K562 (cell line): Measurements from ENCODE around the gene GRAMD1B. TPM values are rescaled to one million over a fixed set of nuclear protein-coding genes. Genes with fewer than 3 reads are reported as not detected.

Source experiments
- ATAC-seq: fragments of 200-7000 bp; cut with Tn5 transposase; 3 replicates; pipeline ENCODE4 v1.9.1; 2020; ENCODE audit warnings: moderate library complexity
- BruUV-seq: library from RNA; stranded (reverse); fragments of 400-500 nt; replicated peaks from 2 replicates; lab custom pipeline; 2021; lab: Mats Ljungman, UMichigan
- CTCF ChIA-PET: fragments of 300-600 bp; formaldehyde crosslinking; extraction: SDS; loops from one replicate; lab custom pipeline; 2021; ENCODE audit warnings: low intra/inter-chr PET ratio; lab: Yijun Ruan, JAX
- POLR2A ChIA-PET: fragments of 300-600, 350-650 bp; sonication (Branson Sonifier 250); formaldehyde crosslinking; extraction: SDS; loops from one replicate; lab custom pipeline; 2021; ENCODE audit warnings: antibody characterized with exemption, inconsistent platforms; lab: Yijun Ruan, JAX
- DNase-seq, 4 experiments: peaks; one replicate each; pipeline versions ENCODE4 v3.0.0 to v3.0.0-alpha.2; 2011 to 2018; ENCODE audit warnings: low spot score in 3 of 4, mixed read lengths in 3 of 4; ENCODE audit errors: extremely low read depth in 1 of 4
- FAIRE-seq: peaks from 2 replicates; lab custom pipeline; 2011; peaks lifted over from hg19 to GRCh38; lab: Jason Lieb, UNC
- H2AFZ ChIP-seq: 2 replicates; pipeline ENCODE4 v1.6.0; 2011; ENCODE audit warnings: low read depth, low read length, control low read depth, inconsistent platforms
- H3K27ac ChIP-seq: fragments of 200-600 bp; 3 replicates; pipeline ENCODE4 v1.8.0; 2011; ENCODE audit warnings: low read depth, mild to moderate bottlenecking, control low read depth, inconsistent platforms, low read length, moderate library complexity, mixed read lengths; ENCODE audit errors: extremely low read depth
- H3K27me3 ChIP-seq, 2 experiments: fragments of 300-600 bp in 1 of 2; 2 replicates in 1 of 2; 3 replicates in 1 of 2; pipeline versions ENCODE4 v1.6.0 to v1.8.0; 2011; ENCODE audit warnings: inconsistent platforms in 2 of 2, low read length in 2 of 2, mild to moderate bottlenecking in 1 of 2, mixed read lengths in 1 of 2, moderate library complexity in 1 of 2; ENCODE audit not compliant: control insufficient read depth in 2 of 2, insufficient read depth in 2 of 2
- H3K36me3 ChIP-seq: fragments of 300-600 bp; 3 replicates; pipeline ENCODE4 v1.8.0; 2011; ENCODE audit warnings: mild to moderate bottlenecking, low read length, inconsistent platforms; ENCODE audit not compliant: control insufficient read depth, insufficient read depth
- H3K4me1 ChIP-seq, 2 experiments: fragments of 200-600 bp in 1 of 2; replicated peaks in 1 of 2; 2 replicates in 1 of 2; 3 replicates in 1 of 2; pipeline versions ENCODE4 v1.5.1 to v1.8.0; 2011; ENCODE audit warnings: inconsistent platforms in 2 of 2, low read length in 2 of 2, mild to moderate bottlenecking in 1 of 2, mixed read lengths in 1 of 2, moderate library complexity in 1 of 2; ENCODE audit not compliant: control insufficient read depth in 2 of 2, insufficient read depth in 2 of 2
- H3K4me2 ChIP-seq: 2 replicates; pipeline ENCODE4 v1.6.1; 2011; ENCODE audit warnings: low read length, control low read depth, inconsistent platforms, mixed read lengths; ENCODE audit not compliant: insufficient read depth
- H3K4me3 ChIP-seq: fragments of 200-600 bp; sonication (generic), shearing (Covaris generic); 2 replicates; pipeline ENCODE4 v1.5.1; 2016; ENCODE audit warnings: control low read depth, inconsistent platforms
- H3K79me2 ChIP-seq: fragments of 200-600 bp; 3 replicates; pipeline ENCODE4 v1.8.0; 2011; ENCODE audit warnings: low read length, inconsistent platforms; ENCODE audit not compliant: control insufficient read depth, insufficient read depth
- H3K9ac ChIP-seq, 2 experiments: 2 replicates each; pipeline versions ENCODE4 v1.6.0 to v1.6.1; 2011; ENCODE audit warnings: low read depth in 2 of 2, low read length in 2 of 2, control low read depth in 1 of 2, inconsistent platforms in 1 of 2, mild to moderate bottlenecking in 1 of 2, mixed read lengths in 1 of 2; ENCODE audit not compliant: insufficient read depth in 1 of 2
- H3K9me1 ChIP-seq: one replicate; pipeline ENCODE4 v1.6.0; 2011; ENCODE audit warnings: inconsistent platforms, mild to moderate bottlenecking, low read length, moderate library complexity; ENCODE audit not compliant: control insufficient read depth, insufficient read depth
- H3K9me3 ChIP-seq: replicated peaks from 2 replicates; pipeline ENCODE4 v1.5.1; 2011; ENCODE audit warnings: low read depth, low read length, inconsistent platforms; ENCODE audit not compliant: control insufficient read depth, insufficient read depth
- H4K20me1 ChIP-seq: replicated peaks from 2 replicates; pipeline ENCODE4 v1.6.1; 2011; ENCODE audit warnings: low read length, inconsistent platforms, mixed read lengths; ENCODE audit not compliant: control insufficient read depth, insufficient read depth
- ETV6 ChIP-seq, 3 experiments: fragments of 150-350 bp in 1 of 3; sonication (generic) in 1 of 3; formaldehyde crosslinking in 1 of 3; IDR thresholded peaks; 2 replicates each; pipeline versions ENCODE4 v1.6.1 to v1.8.0; 2014 to 2022; ENCODE audit warnings: borderline replicate concordance in 2 of 3, low read depth in 2 of 3, antibody characterized with exemption in 1 of 3, low read length in 1 of 3, mild to moderate bottlenecking in 1 of 3, missing genetic modification reagents in 1 of 3
- HDAC3 ChIP-seq: fragments of 450-650 bp; IDR thresholded peaks from 2 replicates; pipeline ENCODE4 v1.6.1; 2018; ENCODE audit warnings: borderline replicate concordance, mild to moderate bottlenecking, moderate library complexity; ENCODE audit not compliant: partially characterized antibody
- KLF10 ChIP-seq: fragments of 250-450 bp; sonication (Bioruptor Pico); IDR thresholded peaks from 2 replicates; pipeline ENCODE4 v1.6.1; 2021; ENCODE audit warnings: matching md5 sums
- LEF1 ChIP-seq: fragments of 450-650 bp; IDR thresholded peaks from 2 replicates; pipeline ENCODE4 v1.6.1; 2016; ENCODE audit warnings: mild to moderate bottlenecking
- MCM3 ChIP-seq: fragments of 450-650 bp; IDR thresholded peaks from 2 replicates; pipeline ENCODE4 v1.6.1; 2016
- MEIS2 ChIP-seq: fragments of 450-650 bp; IDR thresholded peaks from 2 replicates; pipeline ENCODE4 v1.6.1; 2014; ENCODE audit warnings: mild to moderate bottlenecking; ENCODE audit not compliant: partially characterized antibody
- PYGO2 ChIP-seq: fragments of 450-650 bp; IDR thresholded peaks from 2 replicates; pipeline ENCODE4 v1.6.1; 2016; ENCODE audit warnings: mild to moderate bottlenecking, missing genetic modification characterization, moderate library complexity, missing compliant biosample characterization
- TAF15 ChIP-seq: fragments of 200-400 bp; formaldehyde crosslinking; IDR thresholded peaks from 2 replicates; pipeline ENCODE4 v1.6.1; 2017; ENCODE audit warnings: mild to moderate bottlenecking, low read depth, low read length, moderate library complexity
- ZNF217 ChIP-seq: sonication (generic); formaldehyde crosslinking; IDR thresholded peaks from 2 replicates; pipeline ENCODE4 v1.8.0; 2022; ENCODE audit warnings: mild to moderate bottlenecking, missing genetic modification reagents
- ZNF644 ChIP-seq: fragments of 200-800 bp; sonication (Bioruptor generic); IDR thresholded peaks from 2 replicates; pipeline ENCODE4 v1.6.1; 2016; ENCODE audit warnings: low read depth, missing genetic modification characterization, missing compliant biosample characterization
- ZNF778 ChIP-seq: fragments of 450-650 bp; formaldehyde crosslinking; IDR thresholded peaks from 2 replicates; pipeline ENCODE4 v1.4.0; 2020; ENCODE audit warnings: mild to moderate bottlenecking, moderate library complexity
- WGBS: fragments of 100-300 bp; shearing (Covaris generic); methylation state at CpG from one replicate; pipeline ENCODE4 v1.1.6; 2016; ENCODE audit warnings: low coverage, mixed read lengths; ENCODE audit not compliant: insufficient coverage; ENCODE audit errors: missing lambda C conversion rate; 5-methylcytosine and 5-hydroxymethylcytosine counted together
- in situ Hi-C: fragments of 300-500 bp; cut with MboI; formaldehyde crosslinking; loops from 4 replicates; pipeline ENCODE4 v1.15.0; 2018; ENCODE audit warnings: inconsistent platforms, mixed read lengths
- intact Hi-C: fragments of 100-400 bp; cut with micrococcal nuclease; formaldehyde crosslinking; loops from 2 replicates; pipeline ENCODE4 v1.14.2; 2022
- polyA plus RNA-seq, 8 experiments: library from polyadenylated mRNA; depleted of rRNA in 4 of 8; stranded (reverse) in 5 of 8; unstranded in 3 of 8; fragments of >200 nt; fragmentation: Nextera tagmentation in 2 of 8; fragmentation: Illumina TruSeq in 1 of 8; extraction: Ambion mirVana in 2 of 8; extraction: Trizol in 1 of 8; gene quantifications; 2 replicates each; pipeline versions ENCODE4 v1.2.1 to v1.2.3, GENCODE V29; 2011 to 2014; ENCODE audit warnings: inconsistent platforms in 1 of 8, missing spikeins in 1 of 8
- total RNA-seq, 7 experiments: library from RNA; depleted of rRNA in 6 of 7; stranded (reverse); fragments of >200 nt in 6 of 7; fragmentation: Illumina TruSeq in 2 of 7; extraction: Trizol in 2 of 7; gene quantifications; 2 replicates each; pipeline versions ENCODE4 v1.2.1 to v1.2.3, GENCODE V29; 2011 to 2021; ENCODE audit warnings: low replicate concordance in 1 of 7
- TF ChIP-seq, protein P1 (sequence below), 2 experiments: fragments of 450-650 bp; IDR thresholded peaks; 2 replicates each; pipeline ENCODE4 v1.6.1; 2016; ENCODE audit warnings: mild to moderate bottlenecking in 2 of 2, borderline replicate concordance in 1 of 2, low read depth in 1 of 2, moderate library complexity in 1 of 2

The GRAMD1B gene
- total and polyA plus RNA-seq, 9 of the 15 experiments (the other 6 are each of a cell fraction or from before 2014, with no cell fraction given), result 0.31 TPM; not detected in 8

DNA sequence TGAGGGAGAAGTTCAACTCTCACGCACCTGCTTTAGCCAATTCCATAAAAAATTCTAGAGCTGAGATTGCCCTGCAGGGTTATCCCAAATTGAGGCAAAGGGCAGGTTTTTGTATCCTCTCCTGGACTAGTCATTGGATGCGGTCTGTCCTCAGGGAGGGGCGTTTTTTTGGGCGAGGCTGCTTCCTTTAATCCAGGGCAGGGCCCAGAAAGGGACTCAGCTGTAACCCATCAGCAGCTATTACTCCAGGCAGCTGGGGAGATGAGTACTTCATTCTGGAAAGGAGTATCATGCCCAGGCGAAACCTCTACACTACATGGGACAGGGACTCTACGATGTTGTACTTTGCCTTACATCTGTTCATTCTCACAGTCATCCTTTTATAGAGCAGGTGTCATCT lies 121.0 kb downstream of the GRAMD1B start (continued):
- TF ChIP-seq, protein P1, sequence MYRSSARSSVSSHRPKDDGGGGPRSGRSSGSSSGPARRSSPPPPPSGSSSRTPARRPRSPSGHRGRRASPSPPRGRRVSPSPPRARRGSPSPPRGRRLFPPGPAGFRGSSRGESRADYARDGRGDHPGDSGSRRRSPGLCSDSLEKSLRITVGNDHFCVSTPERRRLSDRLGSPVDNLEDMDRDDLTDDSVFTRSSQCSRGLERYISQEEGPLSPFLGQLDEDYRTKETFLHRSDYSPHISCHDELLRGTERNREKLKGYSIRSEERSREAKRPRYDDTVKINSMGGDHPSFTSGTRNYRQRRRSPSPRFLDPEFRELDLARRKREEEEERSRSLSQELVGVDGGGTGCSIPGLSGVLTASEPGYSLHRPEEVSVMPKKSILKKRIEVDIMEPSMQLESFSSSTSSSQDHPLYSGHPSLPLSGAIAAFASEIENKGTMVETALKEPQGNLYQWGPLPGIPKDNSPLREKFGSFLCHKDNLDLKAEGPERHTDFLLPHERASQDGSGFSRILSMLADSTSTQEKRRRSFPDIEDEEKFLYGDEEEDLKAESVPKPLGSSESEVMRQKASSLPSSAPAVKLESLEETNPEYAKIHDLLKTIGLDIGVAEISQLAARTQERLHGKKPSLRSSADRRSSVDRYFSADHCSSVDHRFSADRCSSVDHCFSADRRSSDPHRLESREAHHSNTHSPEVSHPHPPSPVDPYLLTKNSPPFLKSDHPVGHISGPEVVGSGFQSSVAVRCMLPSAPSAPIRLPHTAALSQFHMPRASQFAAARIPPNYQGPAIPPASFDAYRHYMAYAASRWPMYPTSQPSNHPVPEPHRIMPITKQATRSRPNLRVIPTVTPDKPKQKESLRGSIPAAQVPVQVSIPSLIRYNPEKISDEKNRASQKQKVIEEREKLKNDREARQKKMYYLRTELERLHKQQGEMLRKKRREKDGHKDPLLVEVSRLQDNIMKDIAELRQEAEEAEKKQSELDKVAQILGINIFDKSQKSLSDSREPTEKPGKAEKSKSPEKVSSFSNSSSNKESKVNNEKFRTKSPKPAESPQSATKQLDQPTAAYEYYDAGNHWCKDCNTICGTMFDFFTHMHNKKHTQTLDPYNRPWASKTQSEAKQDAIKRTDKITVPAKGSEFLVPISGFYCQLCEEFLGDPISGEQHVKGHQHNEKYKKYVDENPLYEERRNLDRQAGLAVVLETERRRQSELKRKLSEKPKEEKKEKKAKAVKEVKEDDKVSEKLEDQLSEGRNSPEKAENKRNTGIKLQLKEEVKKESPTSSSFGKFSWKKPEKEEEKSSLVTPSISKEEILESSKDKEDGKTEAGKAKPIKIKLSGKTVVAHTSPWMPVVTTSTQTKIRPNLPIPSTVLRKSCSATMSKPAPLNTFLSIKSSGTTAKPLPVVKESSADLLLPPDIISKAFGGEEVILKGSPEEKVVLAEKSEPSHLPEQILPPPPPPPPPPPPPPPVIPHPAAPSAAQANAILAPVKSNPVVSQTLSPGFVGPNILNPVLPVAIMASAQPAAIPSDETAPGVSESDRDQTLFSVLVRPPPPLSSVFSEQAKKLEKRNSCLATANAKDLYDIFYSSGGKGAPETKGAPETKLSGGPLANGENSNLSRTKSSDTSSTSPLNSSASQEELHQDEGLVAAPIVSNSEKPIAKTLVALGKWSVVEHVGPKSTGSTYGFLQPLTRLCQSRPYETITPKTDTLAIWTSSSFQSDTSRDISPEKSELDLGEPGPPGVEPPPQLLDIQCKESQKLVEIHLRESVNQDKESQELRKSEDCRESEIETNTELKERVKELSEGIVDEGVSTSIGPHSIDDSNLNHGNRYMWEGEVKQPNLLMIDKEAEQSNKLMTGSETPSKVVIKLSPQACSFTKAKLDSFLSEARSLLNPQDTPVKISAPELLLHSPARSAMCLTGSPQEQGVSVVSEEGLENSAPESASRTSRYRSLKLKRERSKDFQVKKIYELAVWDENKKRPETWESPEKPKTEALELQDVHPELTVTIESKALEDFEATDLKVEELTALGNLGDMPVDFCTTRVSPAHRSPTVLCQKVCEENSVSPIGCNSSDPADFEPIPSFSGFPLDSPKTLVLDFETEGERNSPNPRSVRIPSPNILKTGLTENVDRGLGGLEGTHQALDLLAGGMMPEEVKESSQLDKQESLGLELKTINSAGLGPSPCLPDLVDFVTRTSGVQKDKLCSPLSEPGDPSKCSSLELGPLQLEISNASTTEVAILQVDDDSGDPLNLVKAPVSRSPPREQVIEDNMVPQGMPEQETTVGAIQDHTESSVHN (IDR thresholded peaks at IDR 0.05; ENCODE audit: borderline replicate concordance in 1 of 2, low read depth in 1 of 2), result no peak

DNA sequence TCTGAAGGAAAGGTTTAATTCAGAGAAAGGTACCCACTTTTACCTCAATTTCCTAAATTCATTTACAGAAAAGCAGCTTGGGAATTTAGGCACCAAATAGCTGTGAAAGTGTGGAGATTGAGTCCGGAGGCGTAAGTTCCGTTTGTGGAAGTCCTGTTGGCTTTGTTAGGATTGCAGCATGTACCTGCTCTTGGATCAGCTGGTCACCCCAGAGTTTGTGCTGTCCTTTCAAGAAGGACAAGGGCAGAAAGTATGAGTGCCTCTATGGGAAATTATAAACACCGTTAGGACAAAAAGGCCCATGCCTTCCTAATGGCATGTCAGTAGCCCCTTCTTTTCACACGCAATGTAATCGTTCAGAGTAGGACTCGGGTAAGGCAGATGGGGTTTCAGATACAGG lies 126.6 kb downstream of the GRAMD1B start:
- H3K9me1 ChIP-seq, result no peaks in the 10 kb centered on the region
- BruUV-seq, result no TSS peak
- POLR2A ChIA-PET, result no interaction called here
- TF ChIP-seq ZNF217 (no peak), ZNF778 (CRISPR knock-in tag) (no peak), ETV6 (IDR thresholded peaks at IDR 0.05; ENCODE audit: borderline replicate concordance in 1 of 2, low read depth in 2 of 2, low read length in 1 of 2) (no peak), ETV6 (CRISPR knock-in tag; IDR thresholded peaks at IDR 0.05; ENCODE audit: borderline replicate concordance) (no peak), PYGO2 (tag) (no peak), KLF10 (CRISPR knock-in tag) (no peak), MEIS2 (no peak), TAF15 (no peak), ZNF644 (tag) (no peak), MCM3 (no peak), HDAC3 (no peak), LEF1 (no peak)
- in situ Hi-C loops (no loop called here), intact Hi-C loops (no loop called here)
- under 1% methylated on average over 7 of the region's 7 CpGs for WGBS
- no peaks in the 10 kb centered on the region for H3K36me3 ChIP-seq
- CTCF ChIA-PET, result no interaction called here
- no peak overlapping the region for H3K4me2 ChIP-seq
- H4K20me1 ChIP-seq, result no peaks in the 10 kb centered on the region
- H3K4me3 ChIP-seq, result no peak overlapping the region
- no peak overlapping the region for H3K9ac ChIP-seq
- ATAC-seq, result no peak
- no peaks in the 10 kb centered on the region for H3K79me2 ChIP-seq
- no peaks in the 10 kb centered on the region for H3K9me3 ChIP-seq
- H2AFZ ChIP-seq, result no peak overlapping the region
- no peaks in the 10 kb centered on the region for H3K4me1 ChIP-seq
- H3K27me3 ChIP-seq, result peaks cover 14 to 19% of the 10 kb centered on the region in 2 experiments; a peak in 4 of 5 replicates
- no peak overlapping the region for H3K27ac ChIP-seq
- no peak for DNase-seq
- no peak for FAIRE-seq
